RWPE2 (cell line): Measurements from ENCODE around the gene LIN7A.

ENCODE experiments used
- ATAC-seq: fragments of 200-7000 bp; cut with Tn5 transposase; 3 replicates; pipeline ENCODE4 v1.9.1; 2021; ENCODE audit warnings: low read depth
- DNase-seq: peaks from one replicate; pipeline ENCODE4 v3.0.0-alpha.2; 2020; ENCODE audit warnings: low spot score
- H3K27ac ChIP-seq: fragments of 450-650 bp; 2 replicates; pipeline ENCODE4 v1.5.1; 2017; ENCODE audit warnings: mild to moderate bottlenecking; ENCODE audit not compliant: poor library complexity, severe bottlenecking
- H3K27me3 ChIP-seq: fragments of 250-450 bp; sonication (Bioruptor Pico); 2 replicates; pipeline ENCODE4 v1.5.1; 2021; ENCODE audit warnings: mild to moderate bottlenecking, moderate library complexity; ENCODE audit not compliant: insufficient read depth, poor library complexity, severe bottlenecking
- H3K36me3 ChIP-seq: fragments of 250-450 bp; sonication (Bioruptor Pico); 2 replicates; pipeline ENCODE4 v1.5.1; 2020; ENCODE audit warnings: low read depth, mild to moderate bottlenecking, moderate library complexity
- H3K4me1 ChIP-seq: fragments of 250-450 bp; sonication (Bioruptor Pico); 2 replicates; pipeline ENCODE4 v1.5.1; 2021; ENCODE audit warnings: mild to moderate bottlenecking, moderate library complexity; ENCODE audit not compliant: insufficient read depth, poor library complexity, severe bottlenecking
- H3K4me3 ChIP-seq: fragments of 250-450 bp; sonication (Bioruptor Pico); 2 replicates; pipeline ENCODE4 v1.5.1; 2021; ENCODE audit warnings: mild to moderate bottlenecking, moderate library complexity; ENCODE audit not compliant: severe bottlenecking
- H3K9me3 ChIP-seq: fragments of 250-450 bp; sonication (Bioruptor Pico); 2 replicates; pipeline ENCODE4 v1.5.1; 2021; ENCODE audit warnings: mild to moderate bottlenecking, moderate library complexity; ENCODE audit not compliant: severe bottlenecking
- CTCF ChIP-seq: fragments of 450-650 bp; IDR thresholded peaks from one replicate; pipeline ENCODE4 v1.5.1; 2017; ENCODE audit warnings: mild to moderate bottlenecking, moderate library complexity; ENCODE audit not compliant: poor library complexity, severe bottlenecking

Gene LIN7A

GRCh38 chr12:80761838-80762237, 175.9 kb downstream of the LIN7A start:
- DNase-seq (no peak), ATAC-seq (no peak)
- no peaks in the 10 kb centered on the region for H3K36me3 ChIP-seq
- no peaks in the 10 kb centered on the region for H3K9me3 ChIP-seq
- no peak for TF ChIP-seq CTCF
- no peaks in the 10 kb centered on the region for H3K27me3 ChIP-seq
- no peak overlapping the region for H3K27ac ChIP-seq
- no peak overlapping the region for H3K4me3 ChIP-seq
- no peaks in the 10 kb centered on the region for H3K4me1 ChIP-seq

- Histone ChIP-seq H3K36me3 (no peaks in the 10 kb centered on the region), H3K4me3 (no peak overlapping the region), H3K27ac (no peak overlapping the region), H3K4me1 (no peaks in the 10 kb centered on the region), H3K9me3 (no peaks in the 10 kb centered on the region), H3K27me3 (no peaks in the 10 kb centered on the region)
- no peak for TF ChIP-seq CTCF
- no peak for ATAC-seq
- no peak for DNase-seq
Measured at GRCh38 chr12:80756875-80757274, 180.9 kb downstream of the LIN7A start.

GRCh38 chr12:80754274-80754673, 183.5 kb downstream of the LIN7A start:
- Histone ChIP-seq H3K27me3 (no peaks in the 10 kb centered on the region), H3K27ac (no peak overlapping the region), H3K9me3 (no peaks in the 10 kb centered on the region), H3K4me1 (no peaks in the 10 kb centered on the region), H3K36me3 (no peaks in the 10 kb centered on the region), H3K4me3 (no peak overlapping the region)
- DNase-seq (no peak), ATAC-seq (no peak)
- no peak for TF ChIP-seq CTCF

GRCh38 chr12:80752464-80752863, 185.3 kb downstream of the LIN7A start:
- no peak for ATAC-seq

GRCh38 chr12:80749456-80749855, 188.3 kb downstream of the LIN7A start:
- Histone ChIP-seq H3K36me3 (no peaks in the 10 kb centered on the region), H3K27me3 (no peaks in the 10 kb centered on the region), H3K27ac (no peak overlapping the region), H3K4me1 (no peaks in the 10 kb centered on the region), H3K4me3 (no peak overlapping the region), H3K9me3 (no peaks in the 10 kb centered on the region)
- TF ChIP-seq CTCF: no peak
- ATAC-seq (no peak), DNase-seq (no peak)

More at GRCh38 chr12:80752464-80752863, 185.3 kb downstream of the LIN7A start:
- no peaks in the 10 kb centered on the region for H3K4me1 ChIP-seq
- H3K36me3 ChIP-seq: no peaks in the 10 kb centered on the region
- no peak for DNase-seq
- H3K9me3 ChIP-seq: no peaks in the 10 kb centered on the region
- TF ChIP-seq CTCF: no peak
- no peaks in the 10 kb centered on the region for H3K27me3 ChIP-seq
- no peak overlapping the region for H3K4me3 ChIP-seq
- H3K27ac ChIP-seq: no peak overlapping the region
